GM12872 (cell line): ENCODE measurements around the gene ZNF554.

ENCODE experiments used
- CTCF ChIP-seq: IDR thresholded peaks from 3 replicates; pipeline ENCODE4 v1.5.1; 2011; ENCODE audit warnings: low read depth, mild to moderate bottlenecking, low read length, moderate library complexity; ENCODE audit not compliant: insufficient read depth

ZNF554 gene

GRCh38 chr19:2877398-2878331, 58.0 kb downstream of the ZNF554 start:
- no peak for TF ChIP-seq CTCF

GRCh38 chr19:2883686-2884439, 64.2 kb downstream of the ZNF554 start:
- no peak for TF ChIP-seq CTCF

GRCh38 chr19:2885736-2886135, 66.1 kb downstream of the ZNF554 start:
- TF ChIP-seq CTCF = no peak
